ENCODE measurements around the gene DYTN. TPM values are rescaled to one million over a fixed set of nuclear protein-coding genes. Genes with fewer than 3 reads are reported as not detected.

Gene DYTN
- polyA plus RNA-seq, 3 donors: not detected

- no CpG with 5 or more reads among the region's 1 CpG for WGBS (ENCODE audit: insufficient coverage)
These were observed 38.6 kb upstream of the DYTN start for GRCh38 chr2:206756816-206757215.

GRCh38 chr2:206740800-206741199 is 22.6 kb upstream of the DYTN start:
- WGBS (ENCODE audit: insufficient coverage): no CpG with 5 or more reads among the region's 2 CpGs
- no peak overlapping the region for H3K27ac Mint-ChIP-seq

More at GRCh38 chr2:206756816-206757215, 38.6 kb upstream of the DYTN start:
- no peak for TF ChIP-seq CTCF (IDR thresholded peaks at IDR 0.05)
- Histone ChIP-seq H3K4me2 (replicated peaks; ENCODE audit: extremely low read depth, low read length, poor library complexity, severe bottlenecking) (no peak overlapping the region), H4K20me1 (ENCODE audit: insufficient read depth, low read length) (no peaks in the 10 kb centered on the region), H3K9me3 (replicated peaks in 1 of 2; ENCODE audit: control insufficient read depth in 1 of 2, insufficient read depth in 1 of 2, low read length in 2 of 2) (no peaks in the 10 kb centered on the region), H3K79me2 (ENCODE audit: insufficient read depth, low read length) (no peaks in the 10 kb centered on the region), H3K27ac (ENCODE audit: low read depth in 1 of 2, low read length in 2 of 2) (no peak overlapping the region), H2AFZ (ENCODE audit: insufficient read depth, low read depth, low read length, poor library complexity, severe bottlenecking) (no peak overlapping the region), H3K4me3 (replicated peaks in 1 of 3; ENCODE audit: low read depth in 2 of 3, low read length in 3 of 3) (no peak overlapping the region), H3K36me3 (replicated peaks in 1 of 2; ENCODE audit: control insufficient read depth in 1 of 2, insufficient read depth in 2 of 2, low read length in 2 of 2) (no peaks in the 10 kb centered on the region), H3K27me3 (ENCODE audit: control insufficient read depth in 2 of 2, insufficient read depth in 2 of 2, low read length in 2 of 2) (no peaks in the 10 kb centered on the region), H3K9ac (ENCODE audit: insufficient read depth, low read length, poor library complexity, severe bottlenecking) (no peak overlapping the region), H3K4me1 (ENCODE audit: control insufficient read depth in 1 of 2, insufficient read depth in 2 of 2, low read length in 2 of 2) (no peaks in the 10 kb centered on the region)
- peaks cover 0 to 2% (median 2%) of the 10 kb centered on the region in 3 donors for H3K27me3 Mint-ChIP-seq (ENCODE audit: low read depth in 3 of 3)
- no peaks in the 10 kb centered on the region for H3K9me3 Mint-ChIP-seq
- no peak overlapping the region for H3K27ac Mint-ChIP-seq
- DNase-seq: no peak
- no peaks in the 10 kb centered on the region for H3K4me1 Mint-ChIP-seq
- H3K36me3 Mint-ChIP-seq: no peaks in the 10 kb centered on the region
- intact Hi-C loops (cut with micrococcal nuclease): no loop called here
- no peak overlapping the region for H3K4me3 Mint-ChIP-seq

More at GRCh38 chr2:206740800-206741199, 22.6 kb upstream of the DYTN start:
- no peaks in the 10 kb centered on the region for H3K27me3 ChIP-seq (ENCODE audit: control insufficient read depth in 2 of 2, insufficient read depth in 2 of 2, low read length in 2 of 2)
- no peak overlapping the region for H2AFZ ChIP-seq (ENCODE audit: insufficient read depth, low read depth, low read length, poor library complexity, severe bottlenecking)
- no peaks in the 10 kb centered on the region for H3K36me3 ChIP-seq (replicated peaks in 1 of 2; ENCODE audit: control insufficient read depth in 1 of 2, insufficient read depth in 2 of 2, low read length in 2 of 2)
- Mint-ChIP-seq H3K27me3 (ENCODE audit: low read depth in 3 of 3) (peaks cover 4 to 5% (median 4%) of the 10 kb centered on the region in 3 donors), H3K9me3 (no peaks in the 10 kb centered on the region), H3K4me1 (no peaks in the 10 kb centered on the region), H3K4me3 (no peak overlapping the region), H3K36me3 (no peaks in the 10 kb centered on the region)
- intact Hi-C loops (cut with micrococcal nuclease): no loop called here
- H3K9ac ChIP-seq (ENCODE audit: insufficient read depth, low read length, poor library complexity, severe bottlenecking): no peak overlapping the region
- no peaks in the 10 kb centered on the region for H4K20me1 ChIP-seq (ENCODE audit: insufficient read depth, low read length)
- H3K27ac ChIP-seq (ENCODE audit: low read depth in 1 of 2, low read length in 2 of 2): no peak overlapping the region
- no peak for TF ChIP-seq CTCF (IDR thresholded peaks at IDR 0.05)
- no peak overlapping the region for H3K4me2 ChIP-seq (replicated peaks; ENCODE audit: extremely low read depth, low read length, poor library complexity, severe bottlenecking)
- no peak for DNase-seq
- H3K79me2 ChIP-seq (ENCODE audit: insufficient read depth, low read length): no peaks in the 10 kb centered on the region
- H3K4me1 ChIP-seq (ENCODE audit: control insufficient read depth in 1 of 2, insufficient read depth in 2 of 2, low read length in 2 of 2): no peaks in the 10 kb centered on the region
- H3K4me3 ChIP-seq (replicated peaks in 1 of 3; ENCODE audit: low read depth in 2 of 3, low read length in 3 of 3): no peak overlapping the region
- no peaks in the 10 kb centered on the region for H3K9me3 ChIP-seq (replicated peaks in 1 of 2; ENCODE audit: control insufficient read depth in 1 of 2, insufficient read depth in 1 of 2, low read length in 2 of 2)
